Activated CD8-positive, alpha-beta memory T cell treated with anti-CD3 and anti-CD28 coated beads, Interleukin-2, amount 50 U/mL, for 4 hours (primary cell): ENCODE measurements around the gene MCTP2.
"Not testable (repeated sequence)": the region's sequence is repeated elsewhere in the genome, so short reads cannot be mapped to it uniquely, and the experiment has no call there.

ENCODE experiments used
- DNase-seq: peaks from one replicate; pipeline ENCODE4 v3.0.0-alpha.2; 2020

MCTP2 gene

GRCh38 chr15:94457661-94458060, 226.3 kb downstream of the MCTP2 start:
- no peak for DNase-seq

DNA sequence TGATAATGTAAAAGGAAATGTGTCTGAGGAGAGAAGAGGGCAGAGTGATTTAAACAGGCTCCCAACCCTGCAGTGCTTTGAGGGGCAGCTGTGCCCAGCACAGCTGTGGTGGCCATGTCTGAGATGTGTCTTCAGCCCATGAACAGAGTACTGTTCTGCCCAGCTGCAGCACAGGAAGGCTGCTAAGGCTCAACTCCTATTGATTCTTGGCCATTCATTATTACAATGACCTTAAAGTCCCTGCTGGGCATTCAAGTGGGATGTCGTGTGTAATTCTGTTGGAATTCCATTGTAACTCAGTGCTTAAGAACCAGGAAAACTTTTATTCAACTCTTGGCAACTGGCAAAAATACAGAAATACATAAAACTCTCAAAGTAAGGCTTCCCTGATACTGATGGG, 229.3 kb downstream of the MCTP2 start:
- no peak for DNase-seq

GRCh38 chr15:94467034-94467433, 235.7 kb downstream of the MCTP2 start:
- no peak for DNase-seq

GRCh38 chr15:94470492-94470891, 239.1 kb downstream of the MCTP2 start:
- DNase-seq: no peak

- no peak for DNase-seq
Measured at GRCh38 chr15:94476686-94477085, 245.3 kb downstream of the MCTP2 start.

GRCh38 chr15:94477913-94478553, 246.7 kb downstream of the MCTP2 start:
- no peak for DNase-seq

DNA sequence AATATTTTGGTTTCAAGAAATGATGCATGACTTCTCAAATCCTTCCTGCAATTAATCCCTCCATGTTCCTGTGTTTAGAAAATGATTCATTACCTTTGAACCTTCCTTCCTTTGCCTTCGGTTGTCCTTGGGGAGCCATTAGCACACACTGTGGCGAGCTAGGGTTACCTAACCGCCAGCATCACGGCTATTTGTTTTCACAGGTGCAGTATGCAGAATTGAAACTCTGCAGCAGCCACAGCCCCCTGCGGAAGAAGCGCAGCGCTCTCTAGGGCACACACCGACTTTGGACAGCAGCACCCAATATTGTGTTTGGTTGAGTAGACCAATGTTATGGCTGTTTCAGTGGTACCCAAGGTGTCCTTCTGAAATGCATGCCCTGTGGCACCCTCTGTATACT, 247.4 kb downstream of the MCTP2 start:
- DNase-seq: no peak

DNA sequence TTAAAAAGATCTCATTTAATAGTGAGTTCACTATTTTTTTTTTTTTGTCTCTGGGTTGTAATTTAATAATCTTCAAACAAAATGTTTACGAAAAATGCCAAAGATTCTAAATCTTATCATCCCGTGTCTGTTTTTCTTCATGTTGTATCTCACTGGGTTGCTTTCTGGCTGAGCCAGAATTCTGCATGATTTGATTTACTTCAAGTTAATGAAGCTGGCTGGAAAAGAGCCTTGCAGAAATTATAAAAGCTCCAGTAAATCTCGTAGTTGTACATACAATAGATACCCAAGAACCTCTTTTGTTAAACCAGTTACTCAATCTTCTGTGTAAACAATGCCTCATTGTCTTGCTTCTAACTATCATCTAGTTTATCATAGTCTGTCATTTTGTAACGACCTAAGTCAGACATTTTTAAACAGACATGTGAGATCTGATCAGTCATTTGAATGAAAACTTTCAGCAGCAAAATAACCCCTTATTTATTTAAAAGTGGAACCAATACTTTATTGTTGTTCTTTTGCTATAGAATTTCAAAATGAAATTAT, 249.0 kb downstream of the MCTP2 start:
- DNase-seq: no peak

DNA sequence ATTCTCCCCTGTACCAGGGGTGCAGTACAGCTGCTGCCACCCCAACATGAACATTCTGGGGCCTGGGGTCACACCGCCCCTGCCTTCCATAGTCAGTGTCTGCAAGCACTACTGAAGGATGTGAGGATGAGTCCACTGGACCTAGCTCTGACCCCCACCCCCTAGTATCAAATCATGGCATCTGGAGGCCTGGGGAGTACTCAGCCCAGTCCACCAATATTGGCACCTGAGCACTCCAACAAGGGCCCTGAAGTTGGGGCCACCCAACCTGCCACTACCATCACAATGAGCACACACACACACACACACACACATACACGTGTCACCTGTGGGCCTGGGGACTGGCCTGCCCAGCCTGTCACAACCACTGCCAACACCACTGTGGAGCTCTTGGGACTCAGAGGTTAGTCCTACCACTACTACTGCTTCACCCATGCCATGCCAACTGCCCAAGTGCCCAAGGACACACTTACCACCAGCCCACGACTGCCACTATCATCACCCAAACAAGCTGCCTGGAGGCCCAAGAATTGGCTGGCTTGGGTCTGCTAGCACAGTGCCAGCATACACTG, 253.9 kb downstream of the MCTP2 start:
- no peak for DNase-seq

DNA sequence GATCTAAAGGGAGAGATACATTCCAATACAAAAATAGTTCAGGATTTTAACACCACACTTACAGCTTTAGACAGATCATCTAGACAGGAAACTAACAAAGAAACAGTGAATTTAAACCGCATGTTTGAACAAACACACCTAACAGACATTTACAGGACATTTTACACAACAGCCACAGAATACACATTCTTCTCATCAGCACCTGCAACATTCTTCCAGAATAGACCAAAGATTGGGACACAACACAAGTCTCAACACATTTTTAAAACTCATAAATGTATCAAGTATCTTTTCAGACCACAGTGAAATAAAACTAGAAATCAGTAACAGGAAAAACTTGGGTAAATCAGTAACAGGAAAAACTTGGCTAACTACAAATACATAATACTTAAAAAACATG, 256.3 kb downstream of the MCTP2 start:
- no peak for DNase-seq

GRCh38 chr15:94493176-94493575, 261.8 kb downstream of the MCTP2 start:
- no peak for DNase-seq

- not testable (repeated sequence) for DNase-seq
Measured at GRCh38 chr15:94493586-94493985, 262.2 kb downstream of the MCTP2 start.

DNA sequence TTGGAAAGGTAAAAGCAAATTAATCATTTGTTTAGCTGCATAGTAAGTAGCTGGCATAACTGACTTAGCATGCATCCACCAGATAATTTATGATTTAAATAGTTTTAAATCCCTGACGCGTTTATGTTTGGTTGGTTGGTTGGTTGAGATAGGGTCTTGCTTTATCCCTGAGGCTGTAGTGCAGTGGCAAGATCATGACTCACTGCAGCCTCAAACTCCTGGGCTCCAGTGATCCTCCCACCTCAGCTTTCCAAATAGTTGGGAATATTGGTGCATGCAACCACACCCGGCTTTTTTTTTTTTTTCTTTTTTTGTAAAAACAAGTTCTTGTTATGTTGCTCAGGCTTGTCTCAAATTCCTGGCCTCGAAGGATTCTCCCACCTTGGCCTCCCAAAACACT, 263.4 kb downstream of the MCTP2 start:
- no peak for DNase-seq

- DNase-seq: no peak
Measured at GRCh38 chr15:94503293-94503692, 271.9 kb downstream of the MCTP2 start.

- DNase-seq: no peak
Measured at GRCh38 chr15:94509259-94509658, 277.9 kb downstream of the MCTP2 start.

DNA sequence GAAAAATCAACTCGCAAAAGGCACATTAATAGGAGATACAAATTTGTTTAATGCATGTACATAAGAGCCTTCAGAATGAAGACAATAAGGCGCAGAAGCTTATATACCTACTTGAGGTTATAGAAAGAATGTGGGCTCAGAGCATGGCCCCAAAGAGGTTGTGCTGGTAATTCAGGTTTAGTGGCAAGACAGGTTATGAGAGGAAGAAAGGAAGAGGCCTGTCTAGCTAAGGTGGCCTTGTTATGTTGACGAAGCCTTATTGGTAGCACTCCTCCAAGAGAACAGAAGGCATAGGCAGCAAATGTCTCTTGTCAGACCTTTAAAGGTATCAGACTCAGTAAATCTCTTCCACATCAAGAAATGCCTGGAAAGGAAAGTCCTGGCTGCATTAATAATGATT, 290.8 kb downstream of the MCTP2 start:
- no peak for DNase-seq

DNA sequence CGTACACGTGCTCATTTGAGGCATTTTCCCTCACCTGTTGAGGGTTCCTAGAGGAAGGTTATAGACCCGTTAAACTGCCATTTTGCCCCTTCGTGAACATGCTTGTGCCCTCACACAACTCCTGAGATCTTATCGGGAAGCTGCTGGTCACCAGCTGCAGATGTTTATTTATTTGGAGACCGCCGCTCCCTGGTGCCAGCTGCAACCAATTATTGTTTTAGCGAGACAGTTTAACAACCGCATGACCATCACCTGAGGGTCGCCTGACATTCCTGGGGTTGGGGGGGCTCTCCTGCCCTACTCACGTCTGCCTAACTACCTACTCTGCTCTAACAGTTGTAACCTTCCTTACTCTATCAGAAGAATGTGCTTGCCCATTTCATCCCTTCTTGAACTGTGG, 292.5 kb downstream of the MCTP2 start:
- no peak for DNase-seq

DNA sequence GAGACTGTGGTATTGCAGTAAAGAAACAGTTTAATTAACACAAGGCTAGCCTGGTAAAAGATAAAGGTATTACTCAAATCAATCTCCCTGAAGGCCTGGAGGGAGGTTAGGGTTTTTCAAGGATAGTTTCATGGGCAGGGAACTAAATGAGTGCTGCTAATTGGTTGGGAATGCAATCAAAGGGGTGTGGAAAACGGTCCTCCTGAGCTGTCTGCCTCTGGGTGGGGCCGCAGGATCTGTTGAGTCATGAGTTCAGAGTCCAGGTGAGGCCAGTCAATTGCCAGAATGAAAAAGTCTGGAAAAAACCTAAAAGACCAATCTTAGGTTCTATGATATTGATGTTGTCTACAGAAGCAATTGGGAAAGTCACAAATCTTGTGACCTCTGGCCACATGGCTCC, 293.2 kb downstream of the MCTP2 start:
- DNase-seq: no peak

GRCh38 chr15:94526071-94526689, 294.8 kb downstream of the MCTP2 start:
- no peak for DNase-seq

DNA sequence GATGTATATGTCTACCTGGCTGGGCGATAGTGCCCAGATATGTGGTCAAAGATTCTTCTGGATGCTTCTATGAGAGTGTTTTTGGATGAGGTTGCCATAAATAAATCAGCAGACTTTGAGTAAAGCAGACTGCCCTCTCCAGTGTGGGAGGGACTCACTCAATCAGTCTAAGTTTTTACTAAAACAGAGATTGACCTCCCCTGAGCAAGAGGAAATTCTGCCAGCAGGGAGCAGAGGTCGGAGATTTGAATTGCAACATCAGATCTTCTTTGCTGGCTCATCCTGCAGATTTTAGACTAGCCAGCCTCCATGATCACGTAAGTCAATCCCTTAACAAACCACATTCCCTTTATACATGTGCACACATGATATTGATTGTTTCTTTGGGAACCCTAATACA, 300.9 kb downstream of the MCTP2 start:
- DNase-seq: no peak
